Endometrial microvascular endothelial cells (primary cell): ENCODE measurements around the gene LHX3. TPM values are rescaled to one million over a fixed set of nuclear protein-coding genes. Genes with fewer than 3 reads are reported as not detected.
"Not testable (repeated sequence)": the region's sequence is repeated elsewhere in the genome, so short reads cannot be mapped to it uniquely, and the experiment has no call there.

Experiments
- in situ Hi-C: cut with HindIII; loops from 2 replicates; pipeline ENCODE4 v1.10.0; 2017; ENCODE audit warnings: low sequenced_read_pairs, low pct_unique_long_range_greater_than_20kb; ENCODE audit errors: inconsistent ontology term
- total RNA-seq: library from RNA; depleted of rRNA; stranded (reverse); fragments of >200 nt; gene quantifications from one replicate; pipeline ENCODE4 v1.2.3, GENCODE V29; 2015; ENCODE audit errors: inconsistent ontology term

The LHX3 gene
- total RNA-seq, 1 donor from 2014 or later, result not detected

GRCh38 chr9:136242918-136243525 lies 38.1 kb upstream of the LHX3 start:
- in situ Hi-C loops, result no loop called here

- in situ Hi-C loops, result no loop called here
Observed at GRCh38 chr9:136242248-136242647, 37.3 kb upstream of the LHX3 start.

- in situ Hi-C loops, result no loop called here
Observed at GRCh38 chr9:136241542-136241941, 36.6 kb upstream of the LHX3 start.

DNA sequence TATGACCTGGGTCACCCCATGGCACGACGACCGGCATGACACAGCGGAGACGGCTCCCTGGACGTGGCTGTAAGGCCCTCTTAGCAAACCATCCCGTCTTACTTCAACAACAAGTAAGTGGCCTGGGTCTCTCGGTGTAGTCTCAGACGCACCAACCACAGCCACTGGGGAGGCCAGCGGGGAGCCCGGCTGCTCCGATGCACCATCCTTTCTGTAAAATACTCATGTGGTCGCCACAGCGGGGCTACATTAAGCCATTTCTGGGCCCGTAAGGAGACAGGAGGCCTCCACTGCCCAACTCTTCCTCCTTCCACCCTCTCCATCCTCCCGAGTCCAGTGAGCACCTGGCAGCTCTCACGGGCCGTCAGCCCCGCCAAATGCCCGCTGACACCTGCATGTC lies 36.0 kb upstream of the LHX3 start:
- in situ Hi-C loops, result no loop called here

DNA sequence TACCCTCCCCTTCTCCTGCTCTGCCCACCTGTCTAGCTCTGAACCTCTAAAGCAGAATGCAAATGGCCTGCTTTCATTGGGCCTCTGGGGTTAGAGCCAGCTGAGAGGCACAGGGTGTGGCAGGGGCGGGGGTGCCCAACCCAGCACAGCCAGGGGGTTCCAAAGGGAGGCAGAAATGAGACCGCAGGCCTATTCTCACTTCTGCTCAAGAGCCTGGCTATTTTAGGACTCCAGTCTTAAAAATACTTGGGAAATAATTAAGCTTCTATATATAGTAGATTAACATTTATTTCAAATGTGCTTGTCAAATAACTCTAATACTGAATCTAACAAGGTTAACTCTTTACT lies 35.0 kb upstream of the LHX3 start:
- in situ Hi-C loops, result no loop called here

- in situ Hi-C loops, result no loop called here
Observed at GRCh38 chr9:136239135-136239982, 34.4 kb upstream of the LHX3 start.

- in situ Hi-C loops, result no loop called here
Observed at GRCh38 chr9:136238342-136238732, 33.4 kb upstream of the LHX3 start.

GRCh38 chr9:136237486-136238341 lies 32.8 kb upstream of the LHX3 start:
- in situ Hi-C loops, result no loop called here

GRCh38 chr9:136236471-136237410 lies 31.8 kb upstream of the LHX3 start:
- in situ Hi-C loops, result not testable (repeated sequence)

DNA sequence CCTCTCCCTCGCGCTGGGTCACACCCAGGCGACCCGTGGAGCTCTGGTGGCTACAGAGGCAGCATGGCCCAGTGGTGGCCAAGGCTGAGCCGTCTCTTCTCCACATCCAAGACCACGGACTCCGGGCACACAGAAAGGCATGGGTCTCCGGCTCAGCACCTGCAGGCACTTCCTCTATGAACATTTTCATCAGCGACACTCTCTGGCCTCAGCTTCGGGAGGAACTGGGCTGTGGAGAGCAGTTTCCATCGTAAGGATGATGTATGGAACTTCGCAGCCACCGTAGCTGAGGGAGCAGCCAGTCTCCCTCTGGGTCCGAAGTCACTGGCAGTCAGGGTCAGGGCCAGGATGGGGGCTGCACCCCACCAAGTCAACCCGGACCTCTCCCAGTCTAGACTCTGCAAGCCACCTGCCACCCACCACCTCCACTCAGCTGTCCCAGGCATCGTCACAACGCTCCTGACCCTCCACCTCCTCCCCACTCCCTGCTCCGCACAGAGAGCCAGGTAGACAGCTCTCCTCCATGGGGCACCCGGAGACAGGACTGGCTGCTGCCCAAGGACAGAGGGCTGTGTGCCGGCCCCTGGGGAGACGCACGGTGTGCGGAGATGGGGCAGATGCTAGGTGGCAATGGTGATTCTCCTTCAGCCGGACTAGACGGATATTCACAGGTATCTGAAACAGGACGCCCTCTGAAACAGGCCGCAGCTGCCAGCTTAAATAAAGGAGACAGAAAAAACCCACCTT lies 31.0 kb upstream of the LHX3 start:
- in situ Hi-C loops, result no loop called here

DNA sequence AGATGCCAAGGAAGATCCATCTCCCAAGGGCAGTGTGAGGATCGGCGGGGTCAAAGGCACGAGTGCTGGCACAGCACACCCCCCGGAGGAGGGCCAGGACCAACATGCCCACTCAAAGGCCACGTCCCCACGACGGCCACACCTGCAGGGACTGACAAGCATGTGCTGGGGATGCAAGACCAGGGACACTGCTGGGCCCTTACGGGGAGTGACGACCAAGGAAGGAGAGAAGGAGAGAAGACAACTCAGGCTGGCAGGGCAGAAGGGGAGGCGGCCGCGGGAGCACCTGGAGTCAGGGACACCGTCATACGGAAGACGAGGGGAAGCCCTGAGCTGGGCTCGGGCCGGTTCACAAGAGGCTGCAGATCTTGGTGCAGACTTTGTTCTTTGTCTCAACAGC lies 30.2 kb upstream of the LHX3 start:
- in situ Hi-C loops, result no loop called here

GRCh38 chr9:136234597-136234996 lies 29.7 kb upstream of the LHX3 start:
- in situ Hi-C loops, result no loop called here

DNA sequence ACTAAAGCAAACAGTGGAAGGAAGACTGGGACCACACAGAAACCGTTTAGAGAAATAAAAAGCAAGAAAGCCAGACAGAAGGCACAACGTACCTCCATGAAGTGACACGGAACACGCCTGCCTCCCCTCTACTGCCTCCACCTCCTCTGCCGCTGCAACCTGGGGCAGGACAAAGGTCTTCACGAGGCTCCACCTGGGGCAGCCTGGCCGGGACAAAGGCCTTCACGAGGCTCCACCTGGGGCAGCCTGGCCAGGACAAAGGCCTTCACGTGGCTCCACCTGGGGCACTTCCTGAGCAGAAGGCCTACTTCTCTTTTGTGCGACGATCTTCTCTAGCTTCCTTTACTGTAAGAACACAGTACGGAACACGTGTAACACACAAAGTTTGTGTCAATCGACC lies 28.9 kb upstream of the LHX3 start:
- in situ Hi-C loops, result no loop called here

DNA sequence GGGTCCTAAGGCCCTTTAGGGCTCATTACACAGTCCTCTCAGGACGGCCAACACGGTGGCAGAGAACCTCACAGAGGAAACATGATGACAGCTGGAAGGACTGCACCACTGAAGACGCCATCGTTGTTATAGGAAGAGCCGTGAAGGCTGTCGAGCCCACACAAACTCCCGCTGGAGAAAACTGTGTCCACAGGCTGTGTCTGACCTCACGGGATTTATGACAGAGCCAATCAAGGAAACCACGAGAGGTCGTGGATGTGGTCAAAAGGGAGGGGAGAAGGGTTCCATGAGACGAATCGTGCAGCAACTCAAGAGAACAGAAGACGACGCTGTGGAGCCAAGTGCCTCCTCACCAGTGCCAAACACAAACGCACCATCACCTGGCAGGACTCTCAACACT lies 28.5 kb upstream of the LHX3 start:
- in situ Hi-C loops, result no loop called here

GRCh38 chr9:136232969-136233368 lies 28.0 kb upstream of the LHX3 start:
- in situ Hi-C loops, result no loop called here

DNA sequence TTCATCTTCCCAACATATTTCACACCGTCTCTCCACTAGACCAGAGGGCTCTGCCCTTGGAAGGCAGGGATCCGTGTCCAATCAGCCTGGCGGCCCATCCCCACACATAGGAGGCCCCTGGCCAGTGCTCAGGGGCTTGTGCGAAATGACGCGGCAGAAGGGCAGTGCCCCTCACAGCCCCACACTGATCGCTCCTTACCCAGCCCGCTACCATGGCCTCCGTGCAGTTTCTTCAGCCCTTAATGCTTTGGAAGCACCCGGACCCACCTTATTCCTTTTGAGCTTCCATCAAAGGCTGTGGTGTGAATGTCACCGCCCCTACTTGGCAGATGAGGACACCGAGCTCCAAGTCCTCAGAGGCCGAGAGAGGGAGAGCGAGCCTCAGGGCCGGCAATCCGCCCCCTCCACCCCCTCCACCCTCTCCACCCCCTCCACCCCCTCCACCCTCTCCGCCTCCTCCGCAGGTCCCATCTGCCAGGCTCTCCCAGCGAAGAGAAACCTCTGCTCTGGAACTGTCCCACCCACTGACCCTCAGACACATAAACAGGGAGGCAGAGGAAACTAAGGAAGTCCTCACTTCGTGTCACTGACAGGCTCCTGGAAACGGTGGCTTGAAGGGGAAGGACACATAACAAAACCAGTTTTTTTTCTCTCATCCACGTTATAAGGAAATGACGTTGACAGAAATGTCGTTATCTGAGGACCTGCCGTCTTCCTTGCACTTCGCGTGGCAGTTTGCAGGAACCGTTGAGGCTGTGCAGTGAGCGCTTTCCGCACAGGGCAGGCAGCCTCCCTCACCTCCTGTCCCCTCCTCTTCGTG lies 26.8 kb upstream of the LHX3 start:
- in situ Hi-C loops, result no loop called here

GRCh38 chr9:136230773-136231172 lies 25.8 kb upstream of the LHX3 start:
- in situ Hi-C loops, result no loop called here
